Measurements from ENCODE around the gene PCDHGA11. TPM values are rescaled to one million over a fixed set of nuclear protein-coding genes. Genes with fewer than 3 reads are reported as not detected.
"Not testable (repeated sequence)": the region's sequence is repeated elsewhere in the genome, so short reads cannot be mapped to it uniquely, and the experiment has no call there.

Gene PCDHGA11
- total RNA-seq, 4 donors from 2014 or later: 1.1 to 4.2 (median 3.5) TPM

- intact Hi-C loops (cut with DNase I): no loop called here
- H3K36me3 ChIP-seq: peaks cover 0 to 7% (median 0%) of the 10 kb centered on the region in 3 donors
- no peak overlapping the region for H3K4me3 ChIP-seq
- H3K4me1 ChIP-seq: no peaks in the 10 kb centered on the region
- H3K27ac ChIP-seq: no peak overlapping the region
- peaks cover 0 to 19% (median 0%) of the 10 kb centered on the region in 4 donors for H3K27me3 ChIP-seq
- TF ChIP-seq CTCF (IDR thresholded peaks at IDR 0.05) (no peak), POLR2A (IDR thresholded peaks at IDR 0.05) (no peak)
- H3K9me3 ChIP-seq: peaks cover 20 to 96% (median 92%) of the 10 kb centered on the region in 3 donors
- 47 to 60% methylated on average over 7 to 10 of the region's 10 CpGs for WGBS, 2 donors
- no peak for DNase-seq
These were observed 32.2 kb upstream of the PCDHGA11 start for GRCh38 chr5:141388661-141389060.

GRCh38 chr5:141389153-141390042 lies 31.5 kb upstream of the PCDHGA11 start:
- peaks cover 0 to 25% (median 0%) of the 10 kb centered on the region in 4 donors for H3K27me3 ChIP-seq
- TF ChIP-seq CTCF (IDR thresholded peaks at IDR 0.05): no peak
- peaks cover 0 to 7% (median 0%) of the 10 kb centered on the region in 3 donors for H3K36me3 ChIP-seq
- H3K27ac ChIP-seq: no peak overlapping the region
- no peaks in the 10 kb centered on the region for H3K4me1 ChIP-seq
- intact Hi-C loops (cut with DNase I): no loop called here
- WGBS, 2 donors: 48 to 58% methylated on average over 25 to 42 of the region's 77 CpGs
- peaks cover 21 to 96% (median 92%) of the 10 kb centered on the region in 3 donors for H3K9me3 ChIP-seq
- no peak for DNase-seq
- no peak overlapping the region for H3K4me3 ChIP-seq

- Histone ChIP-seq H3K36me3 (peaks cover 0 to 7% (median 0%) of the 10 kb centered on the region in 3 donors), H3K4me1 (no peaks in the 10 kb centered on the region), H3K27ac (no peak within 1 kb of the TSS), H3K27me3 (peaks cover 0 to 33% (median 0%) of the 10 kb centered on the region in 4 donors), H3K9me3 (peaks cover 21 to 96% (median 87%) of the 10 kb centered on the region in 3 donors), H3K4me3 (peak within 1 kb of the TSS in 1 of 4 donors; percentile 13)
- TF ChIP-seq POLR2A (IDR thresholded peaks at IDR 0.05): no peak
- no peak for TF ChIP-seq CTCF (IDR thresholded peaks at IDR 0.05)
- WGBS, 2 donors: 21 to 57% methylated on average over 19 to 36 of the region's 38 CpGs
- intact Hi-C loops (cut with DNase I): no loop called here
- no peak for DNase-seq
These were observed 28.2 kb upstream of the PCDHGA11 start, which contains the start of gene PCDHGA8 for GRCh38 chr5:141392429-141393198. Gene PCDHGA8, plus strand, starts transcription at chr5:141392633. Its CDS starts 181 bp downstream, at chr5:141392814.

- Histone ChIP-seq H3K4me1 (no peaks in the 10 kb centered on the region), H3K4me3 (no peak overlapping the region), H3K9me3 (peaks cover 20 to 96% (median 88%) of the 10 kb centered on the region in 3 donors), H3K27me3 (peaks cover 0 to 32% (median 0%) of the 10 kb centered on the region in 4 donors), H3K27ac (no peak overlapping the region), H3K36me3 (peaks cover 0 to 7% (median 0%) of the 10 kb centered on the region in 3 donors)
- intact Hi-C loops (cut with DNase I): no loop called here
- DNase-seq: no peak
- WGBS, 2 donors: 54 to 58% methylated on average over 12 to 19 of the region's 21 CpGs
- TF ChIP-seq POLR2A (IDR thresholded peaks at IDR 0.05): no peak
- TF ChIP-seq CTCF (IDR thresholded peaks at IDR 0.05): no peak
These were observed 27.6 kb upstream of the PCDHGA11 start for GRCh38 chr5:141393267-141393666.

GRCh38 chr5:141394401-141395187 lies 26.3 kb upstream of the PCDHGA11 start:
- DNase-seq; H3K4me1 ChIP-seq; H3K4me3 ChIP-seq; H3K27ac ChIP-seq; H3K36me3 ChIP-seq; intact Hi-C loops (cut with DNase I): not testable (repeated sequence)
- peaks cover 21 to 96% (median 87%) of the 10 kb centered on the region in 3 donors for H3K9me3 ChIP-seq
- peaks cover 0 to 40% (median 0%) of the 10 kb centered on the region in 4 donors for H3K27me3 ChIP-seq
- 41 to 50% methylated on average over 13 to 22 of the region's 53 CpGs for WGBS, 2 donors
